Smooth muscle cell of the brain vasculature (primary cell): ENCODE results near the gene CISD1.

Experiments used
- DNase-seq: peaks from one replicate; pipeline ENCODE4 v3.0.0-alpha.2; 2012; ENCODE audit warnings: low read depth, low spot score

CISD1 gene

GRCh38 chr10:58265249-58265648 lies 3.7 kb upstream of the CISD1 start:
- DNase-seq, result no peak

DNA sequence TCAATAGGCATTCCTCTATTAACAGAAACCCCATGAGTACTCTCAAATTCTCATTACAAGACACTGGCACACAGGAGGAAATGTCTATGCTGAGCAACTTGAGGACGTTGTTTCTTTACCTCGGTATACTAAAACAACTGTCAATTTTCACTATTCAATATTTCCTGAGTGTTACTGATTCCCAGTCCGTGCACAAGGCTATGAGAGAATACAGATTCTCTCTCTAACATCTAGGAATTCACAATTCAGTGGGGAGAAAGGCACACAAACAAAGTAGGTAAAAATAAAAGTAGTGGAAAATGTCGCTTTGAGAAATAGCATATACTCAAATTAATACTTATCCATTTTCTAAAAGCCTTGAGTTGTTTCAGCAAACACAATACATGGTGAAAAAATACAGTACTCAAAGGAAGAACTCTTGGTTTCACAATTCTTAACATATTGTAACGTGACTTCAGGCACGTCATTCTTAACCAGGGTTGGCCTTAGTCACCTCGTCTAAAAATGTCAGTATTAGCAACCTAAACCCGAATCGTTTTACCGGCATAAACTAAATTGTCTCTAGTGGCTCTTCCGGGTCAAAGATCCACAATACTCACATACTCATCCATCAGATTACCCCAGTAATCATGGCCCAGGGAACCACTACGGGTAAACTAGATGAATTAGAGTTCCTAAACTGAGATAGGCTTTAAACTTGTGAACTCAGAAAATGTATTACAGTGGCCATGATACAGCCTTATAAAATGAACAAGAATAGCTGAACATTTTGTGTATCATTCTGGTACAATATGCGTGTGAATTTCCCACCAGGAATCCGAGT lies 2.7 kb upstream of the CISD1 start:
- DNase-seq, result no peak

GRCh38 chr10:58266826-58267712 lies 1.9 kb upstream of the CISD1 start:
- DNase-seq, result no peak

GRCh38 chr10:58267713-58268453 lies 1.1 kb upstream of the CISD1 start, which contains the start of gene IPMK:
Gene IPMK (minus strand): TSS chr10:58267894. CDS start chr10:58267611, 283 bp downstream.
- DNase-seq, result no peak

DNA sequence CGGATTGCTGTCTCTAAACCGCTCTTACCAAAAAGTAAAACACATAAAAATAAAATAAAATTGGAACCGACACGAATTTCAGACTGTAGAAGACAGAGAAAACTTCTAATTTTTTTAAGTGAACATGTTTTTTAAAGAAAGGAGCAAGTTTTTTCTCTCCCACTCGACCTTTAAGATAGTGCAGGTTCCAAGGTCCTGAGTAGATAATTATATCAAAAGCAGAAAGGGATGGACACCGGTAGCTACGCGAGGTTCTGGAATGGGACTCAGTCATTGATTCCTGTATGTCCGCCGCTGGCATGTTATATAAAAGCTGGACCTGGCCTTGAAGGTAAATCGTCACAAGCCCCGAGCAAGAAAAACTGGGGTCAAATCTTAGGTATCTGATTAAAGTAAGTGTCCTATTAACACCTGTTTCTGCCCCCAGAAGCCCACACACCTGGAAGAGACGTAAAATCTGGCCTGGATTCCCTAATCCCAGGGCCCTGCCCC lies 462 bp upstream of the CISD1 start:
- no peak for DNase-seq

- DNase-seq, result no peak
Measured at GRCh38 chr10:58269782-58270290, 874 bp downstream of the CISD1 start.

GRCh38 chr10:58275261-58275660 lies 6.3 kb downstream of the CISD1 start:
- DNase-seq, result no peak

DNA sequence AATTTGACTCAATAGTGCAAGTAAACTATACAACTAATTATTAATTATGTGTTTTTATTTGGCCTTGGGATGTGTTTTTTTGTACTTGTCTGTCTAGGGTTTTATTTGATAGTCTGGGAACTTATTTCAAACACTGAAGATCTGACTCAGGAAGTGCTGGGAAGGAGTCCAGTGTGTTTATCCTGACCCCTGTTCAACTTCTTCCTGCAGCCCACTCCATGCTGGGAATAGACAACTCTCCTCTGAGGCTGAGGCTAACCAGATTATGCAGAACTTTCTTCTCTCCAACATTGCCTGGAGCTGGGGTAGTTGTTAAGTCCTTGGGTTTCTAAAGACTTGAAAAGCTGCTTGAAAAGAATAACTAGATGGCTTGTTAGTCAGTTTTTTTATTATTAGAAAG lies 6.9 kb downstream of the CISD1 start:
- no peak for DNase-seq

- no peak for DNase-seq
Measured at GRCh38 chr10:58278274-58278961, 9.5 kb downstream of the CISD1 start.

DNA sequence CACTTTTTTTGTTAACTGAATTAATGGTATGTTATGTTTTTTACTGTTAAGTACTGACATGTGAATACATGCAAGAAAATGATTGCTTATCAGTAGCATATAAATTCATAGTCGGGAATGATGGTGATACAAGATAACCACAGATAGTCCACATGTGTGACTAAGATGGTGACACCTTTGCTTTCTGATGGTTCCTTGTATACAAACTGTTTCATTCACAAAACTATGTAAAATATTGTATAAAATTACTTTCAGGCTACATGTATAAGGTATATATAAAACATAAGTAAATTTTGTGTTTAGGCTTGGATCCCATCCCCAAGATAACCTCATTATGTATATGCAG lies 10.0 kb downstream of the CISD1 start:
- DNase-seq, result no peak

GRCh38 chr10:58280477-58280876 lies 11.5 kb downstream of the CISD1 start:
- no peak for DNase-seq

GRCh38 chr10:58281092-58281752 lies 12.3 kb downstream of the CISD1 start:
- no peak for DNase-seq

DNA sequence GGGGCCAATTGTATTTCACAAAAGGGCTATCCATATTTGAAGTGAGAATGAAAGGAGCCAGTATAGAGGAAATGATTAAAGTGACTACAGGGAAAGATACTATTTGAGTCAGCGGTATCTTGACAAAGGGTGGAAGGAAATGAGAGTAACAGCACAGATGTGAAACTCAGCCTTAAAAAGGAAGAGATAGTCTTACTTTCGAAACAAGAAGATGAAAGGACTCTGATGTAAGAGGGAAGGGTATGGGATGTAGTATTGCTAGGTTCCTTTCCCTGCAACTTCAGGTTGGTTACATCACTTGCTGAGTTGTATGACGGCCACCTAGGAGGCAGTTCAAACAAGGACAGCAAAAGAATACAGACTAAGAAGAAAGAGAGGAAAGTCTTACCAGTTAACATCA lies 13.7 kb downstream of the CISD1 start:
- no peak for DNase-seq

DNA sequence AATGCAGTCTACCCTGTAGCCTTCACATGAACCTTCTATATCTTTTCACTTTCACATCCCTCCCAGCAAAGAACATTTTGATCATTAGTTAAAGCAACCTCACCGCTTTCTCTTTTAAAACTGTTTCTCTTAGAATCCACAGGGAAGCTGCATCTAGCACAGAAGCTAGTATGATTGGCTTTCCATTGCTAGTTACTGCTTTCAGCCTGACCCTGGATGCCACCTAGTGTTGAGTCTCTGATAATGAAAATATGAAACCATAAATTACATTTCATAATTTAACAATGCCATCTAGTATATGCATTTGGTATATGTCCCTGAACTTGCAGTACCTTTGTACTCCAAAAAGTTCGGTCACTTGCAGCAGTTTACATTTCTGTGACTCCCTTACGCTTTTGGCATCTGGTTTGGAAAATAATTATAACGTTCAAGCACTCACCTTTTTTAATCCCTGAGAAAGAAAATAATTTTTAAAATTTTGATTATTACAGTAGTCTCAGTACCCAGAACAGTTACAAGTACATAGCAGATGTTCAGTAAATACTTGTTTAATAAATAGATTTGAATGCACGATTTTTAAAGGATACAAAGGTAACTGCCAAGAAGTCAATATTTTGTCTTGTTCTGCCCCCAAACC lies 22.7 kb downstream of the CISD1 start:
- DNase-seq, result no peak

DNA sequence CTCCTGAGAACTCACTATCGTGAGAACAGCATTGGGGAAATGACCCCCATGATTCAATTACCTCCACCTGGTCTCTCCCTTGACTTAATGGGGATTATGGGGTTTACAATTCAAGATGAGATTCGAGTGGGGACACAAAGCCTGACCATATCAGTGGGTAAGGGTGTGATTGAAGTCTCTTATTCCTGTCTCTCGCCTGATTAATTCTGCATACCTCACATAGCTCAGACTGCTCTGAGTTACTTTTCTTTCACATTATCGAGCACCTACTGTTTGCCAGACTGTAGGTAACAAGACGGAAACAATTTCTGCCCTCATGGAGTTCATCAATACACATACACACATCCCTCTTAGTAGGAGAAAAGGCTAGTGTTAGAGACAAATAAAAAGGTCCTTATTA lies 25.0 kb downstream of the CISD1 start:
- no peak for DNase-seq

DNA sequence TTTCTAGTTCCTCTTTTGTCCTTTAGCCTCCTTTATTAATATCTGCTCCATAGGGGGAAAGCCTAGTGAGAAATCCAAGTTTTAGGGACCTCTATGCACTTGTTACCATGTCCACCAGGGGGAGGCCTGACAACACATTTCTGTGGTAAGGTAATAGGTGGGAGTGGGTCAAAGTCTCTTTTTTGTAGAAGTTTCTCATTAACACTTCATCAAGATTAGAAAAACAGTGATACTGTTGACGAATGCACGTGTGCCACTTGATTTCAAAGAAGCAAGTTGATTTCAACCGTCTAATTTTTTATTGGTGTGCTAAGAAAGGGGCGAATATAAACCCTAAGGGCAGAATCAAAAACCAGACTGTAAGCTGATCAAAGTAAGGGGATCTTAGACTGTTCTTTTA lies 30.6 kb downstream of the CISD1 start:
- DNase-seq, result peak; percentile 26

- no peak for DNase-seq
Measured at GRCh38 chr10:58300676-58301075, 31.7 kb downstream of the CISD1 start.

GRCh38 chr10:58302254-58302653 lies 33.3 kb downstream of the CISD1 start:
- no peak for DNase-seq

DNA sequence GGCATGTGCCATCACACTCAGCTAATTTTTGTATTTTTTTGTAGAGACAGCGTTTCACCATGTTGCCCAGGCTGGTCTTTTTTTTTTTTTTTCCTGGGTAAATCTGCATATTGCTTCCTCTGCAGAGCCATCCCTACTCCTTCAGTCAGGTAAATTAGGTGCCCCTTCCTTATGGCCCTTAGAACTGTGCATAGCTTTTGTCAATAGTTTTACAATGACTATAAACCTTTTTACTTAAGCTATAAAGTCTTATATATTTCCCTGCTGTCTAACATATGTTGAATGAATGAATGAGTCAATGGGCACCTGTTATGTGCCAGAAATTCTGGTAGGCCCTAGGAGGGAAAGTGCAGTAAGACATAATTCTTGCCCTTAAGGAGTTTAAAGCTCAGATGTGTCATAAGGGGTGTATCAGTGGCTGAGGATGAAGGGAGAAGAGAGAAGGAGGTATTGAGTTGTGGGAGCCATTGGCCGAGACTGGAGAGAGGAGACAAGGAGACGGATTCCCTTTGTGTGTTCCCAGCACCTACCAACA lies 35.2 kb downstream of the CISD1 start:
- no peak for DNase-seq

DNA sequence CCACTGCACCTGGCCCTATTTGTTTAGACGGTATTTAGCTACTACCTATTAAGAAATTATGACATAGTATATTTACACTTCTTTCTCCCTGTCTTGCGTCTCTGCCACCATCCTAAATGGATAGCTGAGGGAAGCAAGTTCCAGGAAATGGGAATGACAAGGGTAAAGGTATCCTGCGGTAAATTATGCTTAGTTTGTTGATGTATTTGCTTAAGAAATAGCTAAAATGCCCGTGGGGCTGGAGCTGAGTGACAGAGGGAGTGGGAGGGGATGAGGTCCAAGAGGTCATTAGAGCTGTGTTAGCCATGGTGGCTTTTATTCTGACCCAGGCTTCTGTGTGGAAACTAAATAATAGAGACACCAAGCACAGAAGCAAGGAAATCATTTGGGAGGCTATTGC lies 36.9 kb downstream of the CISD1 start:
- no peak for DNase-seq
